Stimulated activated CD8-positive, alpha-beta memory T cell treated with anti-CD3 and anti-CD28 coated beads, Interleukin-12 subunit alpha, Interleukin-12 subunit beta, amount 100 ng/mL, for 4 hours (primary cell): ENCODE results near the gene GABRR1.

Source experiments
- DNase-seq: peaks from one replicate; pipeline ENCODE4 v3.0.0-alpha.2; 2020; ENCODE audit warnings: low read depth

The GABRR1 gene

DNA sequence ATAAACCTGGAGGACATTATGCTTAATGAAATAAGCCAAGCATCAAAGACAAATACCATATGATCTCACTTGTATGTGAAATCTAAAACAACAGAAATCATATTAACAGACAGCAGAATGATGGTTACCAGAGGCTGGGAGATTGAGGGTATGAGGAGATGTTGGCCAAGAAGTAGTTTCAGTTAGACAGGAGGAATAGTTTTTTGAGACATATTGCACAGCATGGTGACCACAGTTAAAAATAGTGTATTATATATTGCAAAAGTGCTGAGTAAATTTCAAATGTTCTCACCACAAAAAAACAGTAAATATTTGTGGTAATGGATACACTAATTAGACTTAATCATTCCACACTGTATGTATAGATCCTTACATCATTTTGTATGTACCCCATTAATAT lies 1.8 kb downstream of the GABRR1 start:
- no peak for DNase-seq

DNA sequence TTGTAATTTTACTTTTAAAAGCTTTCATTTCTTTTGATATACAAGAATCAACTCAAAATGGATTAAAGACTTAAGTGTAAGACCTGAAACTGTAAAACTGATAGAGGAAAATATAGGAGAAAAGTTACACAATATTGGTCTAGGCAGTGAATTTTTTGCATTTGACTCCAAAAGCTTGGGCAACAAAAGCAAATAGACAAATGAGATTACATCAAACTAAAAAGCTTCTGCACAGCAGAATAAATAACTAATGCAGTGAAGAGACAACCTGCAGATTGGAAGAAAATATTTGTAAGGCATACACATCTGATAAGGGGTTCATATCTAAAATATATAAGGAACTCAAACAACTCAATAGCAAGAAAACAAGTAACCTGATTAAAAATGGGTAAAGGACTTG lies 3.0 kb downstream of the GABRR1 start:
- DNase-seq, result no peak

DNA sequence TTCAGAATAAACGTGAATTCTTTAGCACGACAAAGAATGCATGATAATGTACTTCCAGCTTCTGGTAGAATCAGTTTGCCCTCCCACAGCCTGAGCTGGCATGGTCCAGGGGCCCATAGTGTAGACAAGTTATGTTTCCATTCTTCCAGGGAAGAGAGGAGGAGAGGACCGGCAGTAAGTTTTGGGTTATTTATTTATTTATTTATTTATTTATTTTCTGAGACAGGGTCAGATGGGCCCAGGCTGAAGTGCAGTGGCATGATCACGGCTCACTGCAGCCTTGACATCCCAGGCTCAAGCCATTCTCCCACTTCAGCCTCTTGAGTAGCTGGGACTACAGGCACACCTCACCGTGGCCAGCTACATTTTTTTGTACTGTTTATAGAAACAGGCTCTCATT lies 4.7 kb downstream of the GABRR1 start:
- no peak for DNase-seq

DNA sequence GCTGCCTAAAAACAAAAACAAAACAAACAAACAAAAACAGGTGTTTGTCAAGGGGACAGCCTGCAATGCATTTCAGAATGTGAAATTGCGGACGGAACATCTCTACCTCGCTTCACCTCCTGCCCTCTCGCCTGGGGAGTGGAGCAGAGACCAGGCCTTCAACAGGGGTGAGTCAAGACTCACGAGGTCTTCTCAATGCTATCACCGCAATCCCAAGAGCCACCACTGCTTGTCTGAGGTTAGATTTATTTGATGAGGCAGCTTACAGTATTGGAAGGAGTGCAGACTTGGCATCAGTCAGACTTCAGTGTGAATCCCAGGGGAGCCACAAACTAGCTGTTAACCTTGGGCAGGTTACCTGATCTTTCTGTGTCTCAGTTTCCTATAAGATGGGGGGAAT lies 7.7 kb downstream of the GABRR1 start:
- no peak for DNase-seq

GRCh38 chr6:89208551-89208950 lies 8.6 kb downstream of the GABRR1 start:
- no peak for DNase-seq

GRCh38 chr6:89205819-89206218 lies 11.3 kb downstream of the GABRR1 start:
- DNase-seq, result no peak

DNA sequence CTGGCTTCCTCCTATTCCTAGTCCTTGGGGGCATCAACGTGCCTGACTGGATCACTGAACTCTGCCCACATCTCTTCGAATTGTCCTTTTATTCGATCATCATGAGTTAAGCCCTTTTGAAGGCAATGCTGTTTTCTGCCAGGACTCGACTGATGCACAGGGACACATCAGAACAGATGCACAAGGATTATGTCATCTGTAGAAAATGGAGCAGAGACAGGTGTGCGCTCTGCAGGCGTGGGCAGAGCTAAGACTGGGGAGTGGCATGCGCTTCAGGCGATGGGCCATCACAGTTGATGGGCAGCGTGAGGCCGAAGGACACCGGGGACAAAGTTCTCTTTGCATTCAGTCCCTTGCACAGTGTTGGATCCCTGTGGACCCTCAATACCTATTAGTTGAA lies 13.1 kb downstream of the GABRR1 start:
- no peak for DNase-seq

DNA sequence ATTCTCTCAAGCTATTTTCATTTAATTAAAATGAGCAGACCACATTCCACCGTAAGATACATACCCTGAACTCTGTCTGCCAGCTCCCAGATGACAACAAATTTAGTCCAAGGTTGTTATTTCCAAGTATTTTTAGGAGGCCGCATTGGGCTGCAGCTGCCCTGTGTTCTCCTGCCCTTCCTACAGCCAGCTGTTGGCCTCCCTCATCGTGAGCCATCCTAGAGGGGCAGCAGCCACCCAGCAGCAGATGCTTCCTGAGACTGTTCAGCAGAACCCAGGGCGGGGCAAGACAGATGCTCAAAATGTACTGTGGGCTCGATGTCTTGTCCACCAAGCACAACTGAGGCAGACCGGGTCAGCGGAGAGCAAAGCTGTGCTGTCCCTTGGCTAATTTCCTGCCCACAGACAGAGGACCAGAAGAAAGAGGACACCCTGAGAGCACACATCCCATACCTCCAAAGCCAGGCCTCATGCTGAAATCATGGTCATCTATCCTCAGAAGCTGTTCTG lies 16.4 kb downstream of the GABRR1 start:
- no peak for DNase-seq

- DNase-seq, result no peak
Measured at GRCh38 chr6:89199579-89199978, 17.6 kb downstream of the GABRR1 start.

- no peak for DNase-seq
Measured at GRCh38 chr6:89198235-89198634, 18.9 kb downstream of the GABRR1 start.

DNA sequence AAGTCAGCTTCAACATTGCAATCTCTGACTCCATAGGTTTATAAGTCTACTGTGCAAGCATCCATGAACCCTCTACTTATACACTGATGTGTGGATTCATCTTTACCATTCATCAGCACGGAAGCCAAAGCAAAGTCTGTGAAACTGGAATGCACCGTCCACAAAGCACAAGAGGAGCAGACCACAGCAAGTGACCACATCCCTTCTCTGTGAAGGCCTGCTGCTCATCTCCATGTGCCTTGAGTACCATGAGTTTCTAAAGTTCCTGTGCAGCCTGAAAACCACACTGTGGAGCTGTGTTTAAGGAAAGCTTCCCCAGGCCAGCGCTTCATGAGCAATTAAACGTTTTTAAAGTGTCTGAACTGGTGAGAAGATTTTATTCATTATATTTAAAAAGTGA lies 20.0 kb downstream of the GABRR1 start:
- DNase-seq, result no peak

GRCh38 chr6:89194559-89194958 lies 22.6 kb downstream of the GABRR1 start:
- no peak for DNase-seq

DNA sequence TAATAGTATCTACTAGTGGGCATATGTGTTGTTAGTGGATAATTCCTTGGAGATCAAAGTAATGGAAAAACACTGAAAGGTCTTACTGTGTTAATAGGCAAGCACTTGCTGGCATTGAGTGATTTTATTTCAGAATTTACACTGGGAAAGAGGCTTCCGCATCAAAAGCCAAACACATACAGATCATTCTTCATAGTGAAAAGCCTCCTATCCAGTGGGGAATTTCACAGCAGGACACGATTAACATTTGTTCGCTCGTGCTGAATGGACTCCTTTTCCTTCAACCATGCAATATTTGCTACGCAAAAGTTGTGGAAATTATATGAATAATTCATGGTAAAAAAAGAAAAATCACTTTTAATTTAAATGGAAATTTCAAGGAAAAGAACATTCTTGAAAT lies 26.4 kb downstream of the GABRR1 start:
- DNase-seq, result no peak

DNA sequence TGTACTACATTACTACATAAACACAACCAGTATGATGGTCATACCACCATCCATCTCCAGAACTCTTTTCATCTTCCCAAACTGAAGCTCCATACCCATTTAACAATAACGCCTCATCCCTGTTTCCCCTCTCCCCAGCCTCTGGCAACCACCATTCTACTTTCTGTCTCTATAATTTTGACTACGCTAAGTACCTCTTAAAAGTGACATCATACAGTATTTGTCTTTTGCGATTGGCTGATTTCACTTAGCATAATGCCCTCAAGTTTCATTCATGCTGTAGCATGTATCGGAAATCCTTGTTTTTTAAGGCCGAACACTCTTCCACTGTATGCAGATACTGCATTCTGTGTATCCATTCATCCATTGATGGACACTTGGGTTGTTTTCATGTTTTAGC lies 29.7 kb downstream of the GABRR1 start:
- DNase-seq, result no peak

DNA sequence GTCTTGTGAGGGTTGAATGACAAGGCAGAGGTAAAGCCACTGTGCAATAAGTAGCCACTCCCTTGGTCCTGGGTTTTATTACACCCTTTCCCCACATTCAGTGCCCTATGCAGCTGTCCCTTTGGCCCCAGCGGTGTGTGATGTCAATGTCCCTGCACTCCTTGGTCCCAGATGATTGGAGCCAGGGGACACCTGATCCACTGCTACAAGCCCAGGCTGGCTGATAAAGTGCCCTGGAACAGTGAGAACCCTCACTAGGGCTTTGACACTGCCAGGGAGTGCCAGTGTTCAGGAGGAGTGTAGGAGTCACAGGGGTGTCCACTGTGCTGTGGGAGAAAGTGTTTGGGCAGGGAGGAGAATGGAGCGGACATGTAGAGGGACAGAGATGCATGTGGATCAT lies 30.4 kb downstream of the GABRR1 start:
- DNase-seq, result no peak

GRCh38 chr6:89184344-89184743 lies 32.8 kb downstream of the GABRR1 start:
- DNase-seq, result no peak

DNA sequence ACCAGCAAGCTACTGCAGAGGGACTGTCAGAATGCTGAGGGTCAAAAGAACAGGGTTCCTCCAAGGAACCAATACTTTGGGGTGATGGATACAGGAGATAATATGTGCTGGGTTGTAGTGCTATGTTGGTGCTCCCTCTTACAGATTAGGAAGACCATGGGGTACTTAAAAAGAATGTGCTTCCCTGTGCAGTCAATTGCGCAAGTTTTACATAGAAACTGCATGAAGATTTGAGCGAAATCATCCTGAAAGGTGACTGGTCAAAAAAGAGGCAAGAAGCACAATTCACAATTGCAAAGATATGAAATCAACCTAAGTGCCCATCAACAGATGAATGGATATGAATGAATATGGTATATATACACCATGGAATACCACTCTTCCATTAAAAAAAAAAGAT lies 33.9 kb downstream of the GABRR1 start:
- DNase-seq, result no peak

DNA sequence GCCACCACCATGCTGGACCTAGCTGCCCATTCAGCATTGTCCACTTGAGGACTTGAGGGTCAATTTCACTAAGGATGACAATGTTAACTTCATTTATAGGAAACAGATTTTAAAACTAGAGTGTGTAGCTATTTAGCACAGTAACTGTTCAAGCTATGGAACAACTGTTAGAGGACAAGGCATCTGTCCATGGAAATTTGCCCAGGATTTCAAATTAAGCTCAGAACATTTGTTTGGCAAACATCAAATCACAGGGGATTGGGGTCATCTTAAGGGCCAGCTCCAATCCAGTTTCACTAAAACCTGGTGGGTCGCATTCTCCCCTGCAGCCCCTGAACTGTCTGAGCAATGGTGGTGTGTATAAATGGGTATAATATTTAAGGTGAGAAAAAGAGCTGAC lies 36.2 kb downstream of the GABRR1 start:
- no peak for DNase-seq

DNA sequence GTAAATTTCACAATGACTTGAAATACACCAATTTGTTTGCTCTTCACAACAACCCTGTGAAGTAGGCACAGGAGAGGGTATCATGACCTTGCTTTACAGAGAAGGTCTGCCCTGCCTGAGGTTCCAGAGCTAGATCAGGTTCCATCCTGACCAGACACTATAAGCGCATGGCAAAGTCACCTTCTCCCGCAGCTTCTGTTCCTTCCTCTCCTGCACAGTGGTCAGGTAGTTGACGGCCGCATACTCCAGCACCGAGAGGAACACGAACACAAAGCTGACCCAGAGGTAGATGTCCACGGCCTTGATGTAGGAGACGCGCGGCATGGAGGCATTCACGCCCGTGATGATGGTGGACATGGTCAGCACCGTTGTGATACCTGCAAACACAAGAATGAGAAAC lies 37.0 kb downstream of the GABRR1 start:
- DNase-seq, result no peak

DNA sequence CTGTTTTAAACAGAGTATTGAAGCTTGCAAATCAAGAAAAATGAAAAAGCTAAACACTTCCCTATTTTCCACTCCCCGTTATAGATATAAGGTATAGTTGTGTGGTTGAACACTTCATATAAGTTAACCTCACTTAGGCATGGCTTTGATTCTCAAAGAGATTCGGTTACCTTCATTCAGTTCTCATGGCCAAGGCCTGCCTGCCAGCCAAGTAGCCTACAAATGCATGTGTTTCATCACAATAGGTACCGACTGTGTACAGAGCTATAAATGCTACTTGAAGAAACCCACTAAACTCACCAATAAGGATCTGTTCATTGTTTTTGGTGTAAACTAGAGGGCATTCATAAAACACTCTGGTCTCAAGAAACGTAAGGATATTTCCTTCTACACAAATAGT lies 43.5 kb downstream of the GABRR1 start:
- DNase-seq, result no peak

DNA sequence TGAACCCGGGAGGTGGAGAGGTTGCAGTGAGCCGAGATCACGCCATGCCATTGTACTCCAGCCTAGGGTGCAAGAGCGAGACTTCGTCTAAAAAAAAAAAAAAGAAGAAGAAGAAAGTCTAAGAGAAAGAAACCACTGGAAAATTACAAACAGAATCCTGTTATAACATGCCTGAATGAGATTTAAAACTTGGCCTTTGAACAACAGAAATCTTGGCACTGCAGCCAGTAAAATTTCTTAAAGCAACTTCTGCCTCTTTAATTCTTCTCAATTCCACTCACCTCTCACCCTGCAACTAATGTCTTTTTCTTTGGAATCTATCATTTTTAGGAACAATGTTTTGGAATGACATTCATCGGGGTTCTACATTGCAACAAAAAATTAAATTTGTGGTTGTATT lies 45.0 kb downstream of the GABRR1 start:
- no peak for DNase-seq

DNA sequence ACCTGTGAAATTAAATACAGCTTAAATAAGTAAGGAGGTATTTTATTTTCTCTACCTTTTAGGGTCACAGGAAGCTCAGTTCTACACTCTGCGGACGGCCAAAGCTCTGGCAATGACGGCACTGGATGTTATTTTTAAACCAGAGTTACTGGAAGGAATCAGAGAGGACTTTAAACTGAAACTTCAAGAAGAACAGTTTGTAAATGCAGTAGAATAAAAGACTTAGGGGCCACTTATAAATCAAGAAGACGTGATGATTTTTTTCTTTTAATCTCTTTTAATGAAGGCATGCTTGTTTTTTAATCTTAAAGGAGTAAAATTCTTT lies 55.1 kb downstream of the GABRR1 start:
- no peak for DNase-seq

DNA sequence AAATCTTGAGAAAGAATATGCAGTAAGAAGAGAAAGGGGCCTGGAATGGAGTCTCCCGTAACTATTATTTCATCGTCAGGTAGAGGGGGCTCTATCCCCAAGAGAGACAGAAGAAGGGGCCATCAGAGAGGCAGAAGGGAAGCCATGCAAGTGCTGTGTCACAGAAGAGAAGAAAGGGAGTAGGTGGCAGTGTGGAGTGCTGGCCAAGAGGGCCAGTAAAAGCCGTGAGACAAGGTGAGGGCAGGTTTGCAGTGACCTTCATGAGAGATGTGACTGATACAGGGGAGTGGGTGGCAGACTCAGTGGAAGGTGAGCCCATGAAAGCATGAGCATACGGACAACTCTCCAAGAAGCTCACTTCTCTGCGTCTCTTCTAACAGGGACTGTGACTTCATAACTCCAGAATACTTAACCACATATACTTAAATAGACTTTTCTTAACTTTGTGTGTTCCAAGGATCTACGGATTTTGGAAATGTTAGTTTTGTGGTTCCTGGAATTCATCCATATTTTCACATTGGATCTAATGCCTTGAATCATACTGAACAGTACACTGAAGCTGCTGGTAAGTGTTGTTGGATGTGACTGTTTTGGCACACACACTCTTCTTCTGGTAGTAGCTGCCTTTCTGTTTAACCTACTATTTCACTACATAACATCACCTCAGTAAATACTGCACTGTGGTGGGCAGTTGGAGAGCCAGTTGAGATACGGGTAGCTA lies 55.7 kb downstream of the GABRR1 start:
- no peak for DNase-seq

- no peak for DNase-seq
Measured at GRCh38 chr6:89160331-89161092, 56.6 kb downstream of the GABRR1 start.
